ENCODE results near the gene TBL1X.

TBL1X gene

DNA sequence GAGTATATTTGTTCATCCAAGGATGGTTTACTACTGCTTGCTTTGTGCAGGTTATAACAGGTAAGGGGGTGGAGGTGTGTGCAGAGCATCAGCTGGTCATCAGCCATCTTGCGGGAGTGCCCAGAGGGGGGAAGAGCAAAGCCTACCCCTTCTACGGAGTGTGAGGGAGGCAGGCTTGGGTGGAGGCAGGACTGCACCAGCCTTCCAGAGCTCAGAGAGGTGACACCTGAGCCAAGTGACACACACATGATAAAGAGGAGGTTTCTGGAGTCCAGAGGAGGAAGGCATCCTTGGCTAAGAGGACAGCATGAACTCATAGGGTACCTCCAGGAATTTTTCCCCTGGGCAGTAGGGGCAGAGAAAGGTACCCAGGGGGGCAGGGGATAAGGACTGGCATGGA is 126.6 kb downstream of the TBL1X start:
- TF ChIP-seq, protein P1, sequence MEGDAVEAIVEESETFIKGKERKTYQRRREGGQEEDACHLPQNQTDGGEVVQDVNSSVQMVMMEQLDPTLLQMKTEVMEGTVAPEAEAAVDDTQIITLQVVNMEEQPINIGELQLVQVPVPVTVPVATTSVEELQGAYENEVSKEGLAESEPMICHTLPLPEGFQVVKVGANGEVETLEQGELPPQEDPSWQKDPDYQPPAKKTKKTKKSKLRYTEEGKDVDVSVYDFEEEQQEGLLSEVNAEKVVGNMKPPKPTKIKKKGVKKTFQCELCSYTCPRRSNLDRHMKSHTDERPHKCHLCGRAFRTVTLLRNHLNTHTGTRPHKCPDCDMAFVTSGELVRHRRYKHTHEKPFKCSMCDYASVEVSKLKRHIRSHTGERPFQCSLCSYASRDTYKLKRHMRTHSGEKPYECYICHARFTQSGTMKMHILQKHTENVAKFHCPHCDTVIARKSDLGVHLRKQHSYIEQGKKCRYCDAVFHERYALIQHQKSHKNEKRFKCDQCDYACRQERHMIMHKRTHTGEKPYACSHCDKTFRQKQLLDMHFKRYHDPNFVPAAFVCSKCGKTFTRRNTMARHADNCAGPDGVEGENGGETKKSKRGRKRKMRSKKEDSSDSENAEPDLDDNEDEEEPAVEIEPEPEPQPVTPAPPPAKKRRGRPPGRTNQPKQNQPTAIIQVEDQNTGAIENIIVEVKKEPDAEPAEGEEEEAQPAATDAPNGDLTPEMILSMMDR (conservative IDR thresholded peaks at IDR 0.05) = no peak
- no peak overlapping the region for H3K27ac ChIP-seq

DNA sequence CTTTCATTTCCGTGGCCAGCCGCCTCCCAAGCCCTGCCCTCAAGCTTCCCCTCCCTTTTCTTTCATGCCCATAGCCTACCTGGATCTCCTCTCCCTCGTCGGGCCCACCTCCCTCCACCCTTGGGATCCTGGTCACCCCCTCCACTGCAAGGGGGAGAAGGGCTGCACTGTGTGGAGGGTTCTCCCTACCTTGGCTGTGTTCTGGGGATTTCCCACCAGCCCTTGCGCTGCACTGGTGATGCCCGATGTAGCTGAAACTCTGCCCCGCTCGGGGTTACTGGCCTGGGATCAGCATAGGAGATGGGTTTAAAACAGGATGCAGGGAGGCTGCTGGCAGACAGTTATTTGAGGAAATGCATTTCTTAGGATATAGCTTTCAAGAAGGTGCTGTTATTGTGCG is 128.9 kb downstream of the TBL1X start:
- TF ChIP-seq, protein P1 (conservative IDR thresholded peaks at IDR 0.05) = no peak
- H3K27ac ChIP-seq = no peak overlapping the region

DNA sequence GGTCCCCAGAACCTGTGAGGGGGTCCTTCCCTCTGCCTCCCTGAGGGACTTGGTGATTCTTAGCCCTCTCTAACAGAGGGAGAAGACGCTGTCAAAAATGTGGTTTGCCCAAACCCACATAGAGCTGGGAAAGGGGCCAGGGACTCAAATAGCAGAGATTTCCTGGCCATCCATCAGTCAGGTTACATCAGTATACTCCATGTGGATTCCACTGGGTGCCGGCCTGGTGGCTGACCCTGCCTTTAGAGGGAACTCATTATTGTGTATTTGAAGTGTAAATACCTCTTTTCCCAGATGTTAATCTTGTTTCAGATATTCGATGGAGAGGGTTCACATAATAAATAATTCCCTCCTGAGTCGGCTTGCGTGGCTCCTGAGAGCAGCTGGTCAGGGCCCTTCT is 130.3 kb downstream of the TBL1X start:
- TF ChIP-seq, protein P1 (conservative IDR thresholded peaks at IDR 0.05) = no peak

DNA sequence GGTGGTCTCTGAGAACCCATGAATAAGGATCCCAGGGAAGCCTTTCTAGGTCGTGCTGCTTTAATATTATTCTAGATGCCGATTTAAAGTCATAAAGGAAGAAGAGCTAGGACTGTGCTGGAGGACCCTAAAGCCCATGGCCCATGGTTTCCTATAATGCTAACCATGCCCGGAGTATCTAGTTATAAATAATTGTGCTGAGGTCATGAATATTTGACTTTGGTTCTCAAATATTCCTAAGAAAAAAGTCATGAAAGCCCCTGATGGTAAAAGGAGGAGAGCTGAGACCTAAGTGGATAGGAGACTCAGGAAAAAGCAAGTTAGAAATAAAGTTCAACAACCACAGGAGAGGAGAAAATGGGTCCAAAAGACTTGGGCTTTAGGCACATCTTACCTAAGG is 132.0 kb downstream of the TBL1X start:
- H3K27ac ChIP-seq = no peak overlapping the region
- TF ChIP-seq, protein P1 (conservative IDR thresholded peaks at IDR 0.05) = no peak

More for the DNA sequence above, 130.3 kb downstream of the TBL1X start:
- no peak overlapping the region for H3K27ac ChIP-seq

DNA sequence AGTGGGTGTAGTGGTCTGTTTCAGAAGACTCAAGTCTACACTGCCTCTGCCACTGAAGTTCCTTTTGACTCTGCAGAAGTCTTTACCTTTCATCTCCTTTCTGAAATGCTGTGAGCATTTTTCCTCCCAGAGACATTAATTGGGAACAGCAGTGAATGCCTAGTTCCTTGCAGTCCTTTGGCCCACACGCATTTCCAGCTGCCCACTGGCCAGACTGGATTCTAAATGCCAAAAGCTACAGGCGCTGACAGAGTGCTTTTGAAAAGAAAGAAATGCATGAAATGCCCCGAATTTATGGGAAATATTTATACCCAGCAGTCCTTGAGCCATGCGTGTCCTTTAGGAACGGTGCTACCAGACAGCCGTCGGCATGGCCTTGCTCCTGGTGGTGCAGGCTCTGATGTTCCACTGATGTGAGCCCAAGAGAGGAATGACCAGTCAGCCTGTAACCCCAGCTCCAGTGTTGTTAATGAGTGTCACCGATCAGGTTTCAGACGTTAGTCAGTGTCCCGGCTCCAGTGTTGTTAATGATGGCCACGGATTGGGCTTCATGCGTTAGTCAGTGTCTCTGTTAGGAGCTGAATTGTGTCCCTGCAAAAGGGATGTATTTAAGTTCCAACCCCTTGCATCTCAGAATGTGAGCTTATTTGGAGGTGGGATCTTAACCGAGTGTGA is 132.6 kb downstream of the TBL1X start:
- TF ChIP-seq, protein P1 (conservative IDR thresholded peaks at IDR 0.05) = no peak
- H3K27ac ChIP-seq = peak overlapping the region; percentile 38

DNA sequence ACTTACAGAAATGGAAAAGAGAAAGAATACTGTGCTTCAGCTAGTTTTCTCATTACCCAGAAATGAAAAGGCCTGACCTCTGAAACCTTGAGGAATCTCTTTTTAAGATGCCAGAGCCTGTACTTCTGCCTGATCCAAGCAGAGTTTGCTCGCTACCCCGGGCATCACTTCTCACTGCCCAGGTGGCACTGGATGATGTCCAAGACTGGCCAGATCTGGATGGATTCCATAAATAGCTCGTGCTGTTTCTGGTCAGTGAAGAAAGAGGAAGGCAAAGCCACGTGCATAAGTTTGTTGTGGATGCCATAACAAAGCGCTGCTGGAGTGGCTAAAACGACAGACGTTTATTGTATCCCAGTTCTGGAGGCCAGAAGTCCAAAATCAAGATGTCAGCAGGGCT is 133.5 kb downstream of the TBL1X start:
- TF ChIP-seq, protein P1 (conservative IDR thresholded peaks at IDR 0.05) = no peak
- peak overlapping the region; percentile 38 for H3K27ac ChIP-seq

DNA sequence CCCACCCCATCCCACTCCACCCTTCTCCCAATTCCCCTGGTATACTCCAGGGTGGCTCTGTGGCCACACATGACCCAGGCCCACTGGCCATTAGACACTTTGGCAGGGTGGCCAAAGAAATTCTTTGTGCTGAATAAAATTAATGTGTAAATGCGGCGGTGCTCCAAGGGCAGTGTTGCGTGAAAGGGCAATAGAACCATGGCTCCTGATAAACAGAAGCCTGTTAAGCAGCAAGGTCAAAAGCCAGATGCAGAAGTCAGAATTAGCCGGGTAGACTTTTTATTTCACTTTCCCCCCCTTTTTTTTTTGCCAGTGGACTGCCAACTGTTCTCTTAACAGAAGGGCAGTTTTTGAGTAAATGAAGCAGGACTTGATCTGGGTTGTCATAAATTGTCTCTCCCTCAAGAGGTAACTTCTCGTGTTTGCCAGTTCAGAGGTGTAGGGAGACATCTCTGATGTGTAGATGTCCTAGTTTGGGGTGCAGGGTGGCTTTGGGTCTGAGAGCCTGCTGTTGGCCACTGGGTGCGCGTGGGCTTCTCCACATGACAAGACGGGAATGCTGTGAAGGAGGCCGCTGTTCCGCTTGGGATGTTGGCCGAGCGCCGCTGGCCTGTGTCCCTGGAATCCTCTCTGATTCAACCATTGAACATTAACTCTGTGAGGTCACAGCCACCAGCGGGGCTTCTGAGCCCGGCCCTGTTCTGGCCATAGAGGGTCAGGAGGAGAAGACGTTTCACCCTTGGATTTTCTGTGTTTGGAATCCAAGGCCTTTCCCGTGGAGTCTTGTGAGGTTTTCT is 139.5 kb downstream of the TBL1X start:
- TF ChIP-seq, protein P1 (conservative IDR thresholded peaks at IDR 0.05) = no peak
- H3K27ac ChIP-seq = no peak overlapping the region

Data from VCaP (cell line).